Measurements from ENCODE around the gene CALY.

GRCh38 chr10:133375357-133376115 is 38.8 kb upstream of the CALY start:
- TF ChIP-seq EZH2 (IDR thresholded peaks at IDR 0.05; ENCODE audit: borderline replicate concordance, low read depth, low read length, poor library complexity, severe bottlenecking) = no peak
- TF ChIP-seq CTCF (conservative IDR thresholded peaks at IDR 0.05; ENCODE audit: low read depth, low read length) = no peak
